Left hindlimb (tissue), 1 donor: ENCODE data around the gene SUDS3.
"Not testable (repeated sequence)": the region's sequence is repeated elsewhere in the genome, so short reads cannot be mapped to it uniquely, and the experiment has no call there.

Experiments
- DNase-seq: peaks from one replicate; pipeline ENCODE4 v3.0.0-alpha.2; 2018

SUDS3 gene, protein sequence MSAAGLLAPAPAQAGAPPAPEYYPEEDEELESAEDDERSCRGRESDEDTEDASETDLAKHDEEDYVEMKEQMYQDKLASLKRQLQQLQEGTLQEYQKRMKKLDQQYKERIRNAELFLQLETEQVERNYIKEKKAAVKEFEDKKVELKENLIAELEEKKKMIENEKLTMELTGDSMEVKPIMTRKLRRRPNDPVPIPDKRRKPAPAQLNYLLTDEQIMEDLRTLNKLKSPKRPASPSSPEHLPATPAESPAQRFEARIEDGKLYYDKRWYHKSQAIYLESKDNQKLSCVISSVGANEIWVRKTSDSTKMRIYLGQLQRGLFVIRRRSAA

DNA sequence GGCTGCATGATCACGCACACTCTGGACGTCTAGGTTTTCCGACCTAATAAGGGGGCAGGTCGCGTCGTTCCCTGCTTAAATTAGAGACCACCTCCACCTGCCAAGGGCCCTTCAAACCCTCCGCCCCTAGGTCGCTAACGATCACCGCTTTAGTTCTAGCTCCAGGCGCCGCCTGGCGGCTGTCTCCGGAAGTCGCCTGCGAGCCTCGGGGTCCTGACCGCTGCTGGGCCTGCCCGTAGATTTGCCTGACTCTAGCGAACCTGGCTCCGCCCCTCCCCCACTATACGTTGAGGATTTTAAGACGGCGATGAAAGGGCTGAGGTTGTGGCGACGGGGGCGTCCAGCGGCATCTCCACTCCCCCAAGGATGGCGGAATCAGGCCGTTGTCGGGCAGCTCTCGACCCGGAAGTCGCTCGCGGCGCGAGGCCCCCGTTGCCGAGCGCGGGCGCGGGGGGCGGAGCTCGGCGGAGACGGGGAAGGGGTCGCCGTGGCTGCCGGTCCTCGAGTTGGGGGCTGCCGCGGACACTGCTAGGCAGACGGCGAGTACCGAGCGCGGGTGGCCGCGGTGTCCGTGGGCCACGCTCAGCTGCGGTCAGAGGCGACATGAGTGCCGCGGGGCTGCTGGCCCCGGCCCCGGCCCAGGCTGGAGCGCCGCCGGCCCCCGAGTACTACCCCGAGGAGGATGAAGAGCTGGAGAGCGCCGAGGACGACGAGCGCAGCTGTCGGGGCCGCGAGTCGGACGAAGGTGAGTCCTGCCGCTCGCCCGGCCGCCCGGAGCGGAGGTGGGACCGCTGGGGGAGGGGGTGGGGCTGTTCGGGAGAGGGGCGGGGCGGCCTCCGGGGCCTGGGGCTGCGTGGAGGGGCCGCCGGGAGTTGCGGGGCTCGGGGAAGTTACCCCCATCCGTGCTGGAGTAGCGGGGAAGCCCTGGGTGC lies at the start of gene SUDS3:
SUDS3 (plus strand) TSS at position 467 of the 932 bp plus-strand sequence; CDS start at position 604, 137 bp downstream.
- DNase-seq = peak; percentile 90

DNA sequence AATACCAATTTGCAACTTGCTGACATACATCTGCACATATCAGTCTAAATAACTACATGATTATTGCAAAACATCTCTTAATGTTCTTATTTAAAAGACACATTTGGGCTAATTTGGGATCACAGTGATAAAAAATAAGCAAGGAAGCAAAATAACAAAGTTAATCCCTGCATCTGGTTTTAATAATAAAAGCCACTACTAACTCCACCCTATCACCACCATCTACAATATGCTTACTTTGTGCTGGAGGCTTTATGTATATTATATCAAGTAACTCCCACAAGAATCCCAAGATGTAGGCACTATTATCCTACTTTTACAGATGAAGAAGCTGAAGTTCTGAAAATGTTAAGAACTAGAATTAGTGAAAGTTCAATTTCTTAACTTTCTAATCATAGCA lies 49.4 kb upstream of the SUDS3 start:
- DNase-seq = no peak

DNA sequence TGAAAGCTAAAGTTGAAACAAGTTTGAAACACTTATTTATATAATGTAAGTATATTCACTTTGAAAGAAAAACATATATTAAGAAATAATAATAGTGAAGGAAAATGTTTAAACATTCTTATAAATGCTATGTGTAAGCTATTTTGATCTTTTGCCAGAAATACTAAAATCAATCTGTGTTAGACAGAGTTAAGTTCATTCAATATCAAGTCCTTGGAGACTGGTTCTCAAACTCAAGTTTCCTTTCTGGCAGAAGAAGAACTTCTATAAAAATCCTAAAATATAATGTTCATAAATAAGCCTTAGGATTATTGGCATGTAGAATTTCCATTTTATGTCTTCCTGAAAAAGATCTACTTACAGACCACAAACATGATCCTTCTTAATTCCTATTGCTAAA lies 49.0 kb upstream of the SUDS3 start:
- DNase-seq = no peak

DNA sequence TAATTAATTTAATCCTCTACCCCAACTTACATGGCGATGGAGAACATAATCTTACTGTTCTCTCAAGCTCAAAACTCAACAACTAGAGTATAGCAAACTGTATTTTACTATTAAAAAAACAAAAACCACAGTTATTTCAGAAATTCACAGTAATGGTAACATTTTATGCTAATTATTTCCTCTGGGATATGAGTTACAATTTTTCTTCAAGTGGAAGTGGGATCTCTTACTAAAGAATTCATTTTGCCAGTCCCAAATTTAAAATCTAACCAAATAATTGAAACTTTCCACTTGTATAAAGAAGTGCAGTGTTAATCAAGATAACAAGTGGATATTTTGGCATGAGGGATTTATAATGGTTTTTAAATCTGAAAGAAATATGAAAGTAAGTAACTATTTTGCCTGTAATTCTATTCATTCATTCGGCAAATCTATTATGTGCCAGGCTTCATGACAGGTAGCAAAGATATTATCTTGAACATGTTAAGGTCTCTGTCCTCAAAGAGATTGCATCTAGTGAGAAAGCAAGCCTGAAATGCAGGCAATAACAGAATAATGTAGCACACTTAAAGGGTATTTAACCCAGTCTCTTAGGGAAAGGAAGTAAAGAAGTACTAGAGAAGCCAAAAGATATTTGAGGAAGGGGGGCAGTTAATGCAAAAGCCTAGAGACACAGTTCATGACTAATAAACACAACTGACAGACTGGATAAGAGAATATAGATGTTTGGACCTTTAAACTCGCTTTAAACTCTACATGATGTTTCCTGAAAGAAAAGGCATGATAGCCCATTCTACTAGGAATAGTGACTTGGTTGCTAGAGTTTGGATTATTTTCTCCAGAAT lies 47.6 kb upstream of the SUDS3 start:
- DNase-seq = no peak

DNA sequence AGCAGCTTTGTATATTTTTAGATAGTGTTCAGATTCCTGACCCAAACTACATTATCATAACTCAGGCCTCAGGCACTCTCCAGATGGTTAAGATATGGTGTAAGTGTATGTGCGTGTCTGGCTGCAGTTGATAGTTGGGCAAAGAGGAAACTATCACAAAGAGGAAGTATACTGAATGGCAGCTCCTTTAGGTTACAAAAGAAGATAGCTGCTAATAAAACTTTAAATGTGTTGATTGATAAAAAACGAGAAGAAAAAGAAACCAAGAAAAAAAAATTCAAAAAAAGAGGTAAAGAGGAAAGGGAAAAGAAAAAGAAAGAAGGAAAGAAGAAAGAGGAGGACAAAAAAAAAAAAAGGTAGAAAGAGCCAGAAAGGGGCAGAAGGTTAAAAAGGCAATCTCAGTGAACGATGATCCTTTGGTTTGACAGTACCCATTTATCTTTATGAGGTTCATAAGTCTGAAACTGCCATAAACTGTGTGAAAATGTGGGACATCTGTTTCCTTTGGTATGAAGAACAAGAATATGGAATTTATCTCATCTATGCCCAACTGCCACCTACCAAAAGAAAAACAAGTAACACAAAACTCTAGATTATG lies 45.8 kb upstream of the SUDS3 start:
- DNase-seq = no peak

DNA sequence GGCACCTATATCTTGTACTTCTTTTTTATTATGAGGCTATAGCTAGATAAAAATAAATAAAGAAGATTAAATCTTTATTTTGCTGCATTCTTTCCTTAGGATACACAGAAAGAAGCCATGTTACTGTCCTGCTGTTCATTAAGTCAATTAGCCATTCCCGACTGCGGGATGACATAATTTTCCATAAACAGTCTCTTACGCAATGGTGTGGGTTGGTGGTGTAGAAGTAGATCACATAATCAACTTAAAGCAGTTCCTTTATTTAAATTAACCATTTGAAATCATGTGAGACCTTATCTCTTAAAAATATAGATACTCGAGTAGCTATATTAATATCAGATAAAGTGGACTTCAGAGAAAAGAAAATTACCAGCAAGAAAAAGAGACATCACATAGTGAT lies 43.8 kb upstream of the SUDS3 start:
- no peak for DNase-seq

DNA sequence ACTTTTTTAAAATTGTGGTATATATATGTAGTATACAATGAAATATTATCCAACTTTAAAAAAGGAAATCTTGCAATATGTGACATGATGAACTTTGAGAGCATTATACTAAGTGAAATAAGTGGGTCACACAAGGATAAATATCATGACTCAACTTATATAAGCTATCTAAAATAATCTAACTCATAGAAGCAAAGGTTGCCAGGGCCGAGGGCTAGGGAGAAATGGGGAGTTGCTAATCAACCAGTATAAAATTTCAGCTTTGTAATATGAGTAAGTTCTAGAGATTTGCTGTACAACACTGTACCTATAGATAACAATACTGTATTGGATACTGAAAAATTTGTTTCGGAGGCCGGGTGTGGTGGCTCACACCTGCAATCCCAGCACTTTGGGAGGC lies 42.1 kb upstream of the SUDS3 start:
- no peak for DNase-seq

DNA sequence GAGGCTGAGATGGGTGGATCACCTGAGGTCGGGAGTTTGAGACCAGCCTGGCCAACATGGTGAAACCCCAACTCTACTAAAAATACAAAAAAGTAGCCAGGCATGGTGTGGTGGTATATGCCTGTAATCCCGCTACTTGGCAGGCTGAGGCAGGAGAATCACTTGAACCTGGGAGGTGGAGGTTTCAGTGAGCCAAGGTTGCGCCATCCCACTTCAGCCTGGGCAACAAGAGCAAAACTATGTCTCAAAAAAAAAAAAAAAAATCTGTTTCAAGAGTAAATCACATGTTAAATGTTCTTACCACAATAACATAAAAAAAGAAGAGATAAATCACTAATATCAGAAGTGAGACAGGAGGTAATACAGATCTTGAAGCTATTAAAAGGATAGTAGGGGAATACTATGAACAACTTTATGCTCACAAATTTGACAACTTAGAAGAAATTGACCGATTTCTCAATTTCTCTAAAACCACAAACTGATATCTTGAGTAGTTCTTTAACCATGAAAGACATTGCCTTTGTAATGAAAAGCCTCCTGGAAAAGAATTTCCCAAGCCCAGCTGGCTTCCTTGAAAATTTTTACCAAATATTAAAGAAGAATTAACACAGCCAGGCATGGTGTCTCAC lies 41.3 kb upstream of the SUDS3 start:
- no peak for DNase-seq

DNA sequence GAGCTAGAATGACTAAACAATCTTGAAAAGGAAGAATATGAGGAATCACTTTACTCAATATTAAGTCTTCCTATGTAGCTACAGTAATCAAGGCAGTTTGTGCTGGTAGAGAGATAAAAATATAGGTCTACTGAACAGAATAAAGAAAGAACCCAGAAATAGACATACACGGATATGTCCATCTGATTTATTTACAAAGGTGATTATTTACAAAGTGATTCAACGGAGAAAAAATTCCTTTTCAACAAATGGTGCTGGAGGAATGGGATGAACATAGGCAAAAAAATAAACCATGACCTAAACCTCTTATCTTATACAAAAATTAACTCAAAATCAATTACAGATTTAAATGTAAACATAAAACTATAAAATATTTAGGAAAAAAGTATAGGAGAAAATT lies 40.2 kb upstream of the SUDS3 start:
- no peak for DNase-seq

DNA sequence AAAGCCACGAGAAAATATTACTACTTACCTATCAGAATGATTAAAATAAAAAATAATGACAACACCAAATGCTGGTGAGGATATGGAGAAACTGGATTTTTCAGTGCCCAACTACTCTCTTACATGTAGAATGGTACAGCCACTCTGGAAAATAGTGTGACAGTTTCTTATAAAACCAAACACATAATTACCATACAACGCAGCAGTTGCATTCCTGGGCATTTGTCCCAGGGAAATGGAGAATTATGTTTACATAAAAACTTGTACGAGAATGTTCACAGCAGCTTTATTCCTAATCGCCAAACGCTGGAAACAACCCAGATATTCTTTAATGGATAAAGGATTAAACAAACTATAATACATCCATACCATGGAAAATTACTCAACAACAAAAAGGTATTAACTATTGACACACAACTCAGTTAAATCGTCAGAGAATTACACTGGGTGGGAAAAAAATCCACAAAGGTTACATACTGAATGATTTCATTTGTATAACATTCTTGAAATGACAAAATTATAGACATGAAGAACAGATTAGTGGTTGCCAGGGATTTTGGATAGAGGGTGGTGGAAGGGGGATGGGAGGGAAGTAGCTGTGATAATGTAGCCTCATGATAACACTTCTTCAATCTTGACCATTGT lies 39.0 kb upstream of the SUDS3 start:
- DNase-seq = no peak

DNA sequence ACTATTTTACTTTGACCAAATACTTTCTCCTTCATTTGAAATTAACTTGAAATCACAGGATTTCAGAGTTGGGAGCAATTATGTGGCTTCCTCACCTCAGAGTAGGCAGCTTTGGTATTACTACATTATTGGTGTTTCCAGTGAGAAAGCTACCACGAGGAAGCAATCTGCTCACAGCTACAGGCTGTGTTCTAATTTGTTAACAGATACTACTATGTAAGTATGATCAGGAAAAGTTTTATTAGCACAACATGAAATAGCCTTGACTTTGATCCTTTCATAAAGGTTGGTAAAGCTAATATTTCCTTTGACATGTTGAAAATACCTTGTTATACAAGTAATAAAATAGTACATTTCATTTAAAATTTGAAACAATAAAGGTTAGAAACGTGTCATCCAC lies 34.3 kb upstream of the SUDS3 start:
- DNase-seq = no peak

DNA sequence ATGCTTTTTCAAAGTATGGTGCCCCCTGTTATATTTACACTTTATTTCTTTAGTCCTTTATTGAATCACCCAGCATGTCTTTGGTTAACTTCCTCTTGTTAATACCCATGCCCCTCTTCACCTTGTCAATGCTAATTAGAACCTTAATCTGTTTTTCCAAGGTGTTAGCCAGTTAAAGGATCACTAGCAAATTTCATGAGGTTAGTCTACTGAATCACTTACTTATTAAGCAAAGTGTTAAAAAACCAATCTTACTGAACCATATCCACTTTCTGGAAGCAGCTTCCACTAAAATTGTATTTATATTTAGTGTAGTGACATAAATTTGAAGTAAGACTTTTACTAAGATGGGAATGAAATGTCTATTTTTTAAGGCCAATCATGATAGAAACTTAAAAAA lies 31.5 kb upstream of the SUDS3 start:
- DNase-seq = no peak

DNA sequence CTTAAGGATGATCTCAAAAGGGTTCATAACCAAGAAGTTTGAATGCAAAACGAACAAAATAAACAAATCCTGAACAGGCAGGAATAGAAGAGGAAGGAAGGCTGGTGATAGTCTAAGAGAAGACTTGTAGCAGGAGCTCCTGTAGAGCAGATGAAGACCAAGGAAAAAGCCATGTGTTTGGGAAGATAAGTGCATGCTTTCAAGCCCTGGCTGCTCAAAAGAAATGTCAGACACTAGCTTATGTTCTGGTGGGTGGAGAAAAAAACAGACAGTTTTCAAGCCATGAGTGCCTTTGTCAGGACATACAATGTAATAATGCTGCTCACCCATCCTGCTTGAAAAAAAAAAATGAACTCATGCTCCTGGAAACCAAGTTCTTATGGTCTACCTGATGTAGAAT lies 31.0 kb upstream of the SUDS3 start:
- no peak for DNase-seq

DNA sequence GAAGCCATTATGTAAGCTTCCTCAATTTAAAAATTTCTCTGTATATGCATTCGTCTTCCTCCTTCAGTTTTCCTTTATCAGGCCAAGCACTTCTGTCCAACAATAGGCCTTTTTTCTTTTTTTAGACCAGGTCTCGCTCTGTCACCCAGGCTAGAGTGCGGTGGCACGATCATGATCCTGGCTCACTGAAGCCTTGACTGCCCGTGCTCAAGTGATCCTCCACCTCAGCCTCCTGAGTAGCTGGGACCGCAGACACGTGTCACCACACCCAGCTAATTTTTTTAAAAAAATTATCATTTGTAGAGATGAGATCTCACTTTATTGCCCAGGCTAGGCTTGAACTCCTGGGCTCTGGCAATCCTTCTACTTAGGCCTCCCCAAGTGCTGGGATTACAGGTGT lies 29.5 kb upstream of the SUDS3 start:
- no peak for DNase-seq

DNA sequence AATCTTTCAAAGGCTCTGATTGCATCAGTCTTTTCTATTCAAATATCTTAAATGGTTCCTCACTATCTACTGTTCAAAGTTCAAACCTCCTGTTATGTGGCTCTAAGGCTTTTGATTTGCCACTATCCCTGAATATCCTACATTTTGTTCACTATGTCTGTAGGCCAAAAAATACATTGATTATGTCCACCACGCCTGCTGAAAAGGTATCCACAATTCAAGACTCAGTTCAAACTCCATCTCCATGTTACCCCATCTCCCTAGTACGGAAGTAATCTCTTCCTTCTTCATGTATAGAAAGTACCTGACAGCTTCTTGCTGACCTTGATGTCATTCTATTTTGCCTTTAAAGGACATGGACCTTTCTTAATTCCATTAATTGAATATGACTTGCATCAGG lies 28.4 kb upstream of the SUDS3 start:
- no peak for DNase-seq

DNA sequence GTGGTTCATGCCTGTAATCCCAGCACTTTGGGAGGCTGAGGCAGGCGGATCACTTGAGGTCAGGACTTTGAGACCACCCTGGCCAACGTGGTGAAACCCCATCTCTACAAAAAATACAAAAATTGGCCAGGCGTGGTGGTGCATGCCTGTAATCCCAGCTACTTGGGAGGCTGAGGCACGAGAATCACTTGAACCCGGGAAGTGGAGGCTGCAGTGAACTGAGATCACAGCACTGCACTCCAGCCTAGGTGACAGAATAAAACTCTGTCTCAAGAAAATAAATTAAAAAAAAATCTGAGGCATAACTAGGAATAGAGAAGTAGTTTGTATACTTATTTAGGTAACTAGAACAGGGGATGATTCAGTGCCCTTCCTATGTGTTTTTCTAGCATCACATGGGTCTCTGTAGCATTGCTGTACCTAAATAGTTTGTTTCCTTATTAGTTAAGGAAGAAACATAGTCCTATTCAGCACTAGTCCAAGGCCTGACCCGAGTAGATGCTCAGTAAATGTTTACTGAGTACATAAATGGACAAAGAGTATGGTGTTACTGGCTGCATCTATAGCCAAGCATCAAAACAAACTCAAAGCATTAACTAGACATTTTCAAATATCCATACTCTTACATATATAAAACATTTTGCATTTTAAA lies 25.3 kb upstream of the SUDS3 start:
- DNase-seq = no peak

DNA sequence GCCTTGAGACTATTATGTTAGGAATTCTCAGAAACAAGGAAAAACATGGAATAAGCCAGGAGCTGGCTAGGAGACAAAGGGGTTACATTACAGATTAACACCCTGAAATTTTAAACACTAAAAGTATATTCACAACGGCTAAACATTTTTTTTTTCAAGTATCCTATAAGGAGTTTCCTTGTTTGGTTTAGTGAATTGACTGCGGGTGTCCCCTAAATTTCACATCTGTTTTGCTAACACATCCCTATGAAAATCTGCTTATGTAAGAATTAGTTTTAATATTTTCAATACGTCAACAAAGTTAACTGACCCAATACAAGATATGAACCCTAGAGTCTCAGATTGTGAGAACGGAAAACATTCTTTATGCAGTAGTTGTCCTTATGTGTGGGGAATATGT lies 22.6 kb upstream of the SUDS3 start:
- no peak for DNase-seq

DNA sequence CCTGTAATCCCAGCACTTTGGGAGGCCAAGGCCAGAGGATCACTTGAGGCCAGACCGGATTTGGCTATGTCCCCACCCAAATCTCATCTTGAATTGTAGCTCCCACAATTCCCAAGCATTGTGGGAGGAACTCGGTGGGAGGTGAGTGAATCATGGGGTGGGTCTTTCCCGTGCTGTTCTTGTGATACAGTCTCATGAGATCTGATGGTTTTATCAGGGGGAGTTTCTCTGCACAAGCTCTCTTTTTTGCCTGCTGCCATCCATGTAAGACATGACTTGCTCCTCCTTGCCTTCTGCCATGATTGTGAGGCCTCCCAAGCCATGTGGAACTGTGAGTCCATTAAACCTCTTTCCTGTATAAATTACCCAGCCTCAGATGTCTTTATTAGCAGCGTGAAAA lies 21.9 kb upstream of the SUDS3 start:
- DNase-seq = not testable (repeated sequence)

DNA sequence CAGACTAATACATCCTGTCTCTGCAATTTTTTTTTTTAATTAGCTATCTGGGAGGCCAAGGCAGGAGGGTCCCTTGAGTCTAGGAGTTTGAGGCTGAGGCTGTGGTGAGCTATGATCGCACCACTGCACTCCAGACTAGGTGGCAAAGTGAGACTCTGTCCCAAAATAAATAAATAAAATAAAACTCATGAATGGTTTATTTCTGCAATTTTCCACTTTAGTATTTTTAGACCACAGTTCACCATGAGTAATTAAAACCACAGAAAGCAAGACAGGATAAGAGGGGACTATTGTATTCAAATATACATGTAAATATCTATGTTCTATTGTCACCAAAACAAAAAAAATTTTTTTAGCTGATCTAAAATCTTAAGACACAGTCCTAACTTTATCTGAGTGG lies 21.5 kb upstream of the SUDS3 start:
- no peak for DNase-seq

DNA sequence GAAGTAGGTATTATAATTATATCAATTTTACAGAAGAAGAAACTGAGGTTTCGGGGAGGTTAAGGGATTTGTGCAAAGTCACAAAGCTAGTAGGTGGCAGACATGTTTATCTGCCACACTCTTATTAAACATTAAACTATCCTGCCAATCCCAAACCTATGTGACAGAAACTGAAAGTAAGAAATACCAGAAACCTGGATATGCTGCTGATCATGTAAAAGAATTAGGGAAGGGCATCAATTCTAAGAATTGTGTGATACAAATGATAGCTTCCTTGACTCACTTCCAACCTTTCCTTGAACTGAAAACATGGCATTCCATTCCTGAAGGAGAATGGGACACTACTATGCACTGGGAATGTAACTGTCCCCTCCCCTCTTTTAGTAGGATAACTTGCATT lies 20.5 kb upstream of the SUDS3 start:
- no peak for DNase-seq

DNA sequence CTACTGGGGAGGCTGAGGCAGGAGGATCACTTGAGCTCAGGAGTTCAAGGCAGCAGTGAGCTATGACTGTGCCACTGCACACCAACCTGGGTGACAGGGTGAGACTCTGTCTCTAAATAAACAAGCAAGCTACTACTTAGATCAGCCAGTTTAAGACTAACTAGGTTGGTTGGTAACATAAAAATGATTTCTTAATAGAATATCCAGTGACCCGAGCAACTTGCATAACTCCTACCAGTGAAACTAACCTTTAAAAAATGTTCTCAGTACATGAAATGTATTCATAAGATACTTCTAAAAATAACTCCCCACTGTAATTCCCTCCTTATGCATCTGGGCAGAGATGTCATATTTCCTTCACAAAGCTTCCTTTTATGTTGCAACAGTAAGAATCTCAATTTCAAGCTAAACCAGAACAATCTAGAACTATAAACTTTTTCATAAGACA lies 19.5 kb upstream of the SUDS3 start:
- DNase-seq = no peak
